ENCODE measurements around the gene BRAP.

GRCh38 chr12:111616177-111616623 lies 69.6 kb downstream of the BRAP start:
- TF ChIP-seq CTCF (IDR thresholded peaks at IDR 0.05): no peak
- TF ChIP-seq POLR2A (IDR thresholded peaks at IDR 0.05): no peak

All from Peyer's patch (tissue), 4 donors.